K562 (cell line): ENCODE results near the gene NMNAT1. TPM values are rescaled to one million over a fixed set of nuclear protein-coding genes. Genes with fewer than 3 reads are reported as not detected.

ENCODE experiments used
- ATAC-seq: fragments of 200-7000 bp; cut with Tn5 transposase; 3 replicates; pipeline ENCODE4 v1.9.1; 2020; ENCODE audit warnings: moderate library complexity
- BruUV-seq: library from RNA; stranded (reverse); fragments of 400-500 nt; replicated peaks from 2 replicates; lab custom pipeline; 2021; lab: Mats Ljungman, UMichigan
- CTCF ChIA-PET: fragments of 300-600 bp; formaldehyde crosslinking; extraction: SDS; loops from one replicate; lab custom pipeline; 2021; ENCODE audit warnings: low intra/inter-chr PET ratio; lab: Yijun Ruan, JAX
- POLR2A ChIA-PET: fragments of 300-600, 350-650 bp; sonication (Branson Sonifier 250); formaldehyde crosslinking; extraction: SDS; loops from one replicate; lab custom pipeline; 2021; ENCODE audit warnings: antibody characterized with exemption, inconsistent platforms; lab: Yijun Ruan, JAX
- DNase-seq, 4 experiments: peaks; one replicate each; pipeline versions ENCODE4 v3.0.0 to v3.0.0-alpha.2; 2011 to 2018; ENCODE audit warnings: low spot score in 3 of 4, mixed read lengths in 3 of 4; ENCODE audit errors: extremely low read depth in 1 of 4
- FAIRE-seq: peaks from 2 replicates; lab custom pipeline; 2011; peaks lifted over from hg19 to GRCh38; lab: Jason Lieb, UNC
- H2AFZ ChIP-seq: 2 replicates; pipeline ENCODE4 v1.6.0; 2011; ENCODE audit warnings: low read depth, low read length, control low read depth, inconsistent platforms
- H3K27ac ChIP-seq: fragments of 200-600 bp; 3 replicates; pipeline ENCODE4 v1.8.0; 2011; ENCODE audit warnings: low read depth, mild to moderate bottlenecking, control low read depth, inconsistent platforms, low read length, moderate library complexity, mixed read lengths; ENCODE audit errors: extremely low read depth
- H3K27me3 ChIP-seq, 2 experiments: fragments of 300-600 bp in 1 of 2; 2 replicates in 1 of 2; 3 replicates in 1 of 2; pipeline versions ENCODE4 v1.6.0 to v1.8.0; 2011; ENCODE audit warnings: inconsistent platforms in 2 of 2, low read length in 2 of 2, mild to moderate bottlenecking in 1 of 2, mixed read lengths in 1 of 2, moderate library complexity in 1 of 2; ENCODE audit not compliant: control insufficient read depth in 2 of 2, insufficient read depth in 2 of 2
- H3K36me3 ChIP-seq: fragments of 300-600 bp; 3 replicates; pipeline ENCODE4 v1.8.0; 2011; ENCODE audit warnings: mild to moderate bottlenecking, low read length, inconsistent platforms; ENCODE audit not compliant: control insufficient read depth, insufficient read depth
- H3K4me1 ChIP-seq, 2 experiments: fragments of 200-600 bp in 1 of 2; replicated peaks in 1 of 2; 2 replicates in 1 of 2; 3 replicates in 1 of 2; pipeline versions ENCODE4 v1.5.1 to v1.8.0; 2011; ENCODE audit warnings: inconsistent platforms in 2 of 2, low read length in 2 of 2, mild to moderate bottlenecking in 1 of 2, mixed read lengths in 1 of 2, moderate library complexity in 1 of 2; ENCODE audit not compliant: control insufficient read depth in 2 of 2, insufficient read depth in 2 of 2
- H3K4me2 ChIP-seq: 2 replicates; pipeline ENCODE4 v1.6.1; 2011; ENCODE audit warnings: low read length, control low read depth, inconsistent platforms, mixed read lengths; ENCODE audit not compliant: insufficient read depth
- H3K4me3 ChIP-seq: fragments of 200-600 bp; sonication (generic), shearing (Covaris generic); 2 replicates; pipeline ENCODE4 v1.5.1; 2016; ENCODE audit warnings: control low read depth, inconsistent platforms
- H3K79me2 ChIP-seq: fragments of 200-600 bp; 3 replicates; pipeline ENCODE4 v1.8.0; 2011; ENCODE audit warnings: low read length, inconsistent platforms; ENCODE audit not compliant: control insufficient read depth, insufficient read depth
- H3K9ac ChIP-seq, 2 experiments: 2 replicates each; pipeline versions ENCODE4 v1.6.0 to v1.6.1; 2011; ENCODE audit warnings: low read depth in 2 of 2, low read length in 2 of 2, control low read depth in 1 of 2, inconsistent platforms in 1 of 2, mild to moderate bottlenecking in 1 of 2, mixed read lengths in 1 of 2; ENCODE audit not compliant: insufficient read depth in 1 of 2
- H3K9me1 ChIP-seq: one replicate; pipeline ENCODE4 v1.6.0; 2011; ENCODE audit warnings: inconsistent platforms, mild to moderate bottlenecking, low read length, moderate library complexity; ENCODE audit not compliant: control insufficient read depth, insufficient read depth
- H3K9me3 ChIP-seq: replicated peaks from 2 replicates; pipeline ENCODE4 v1.5.1; 2011; ENCODE audit warnings: low read depth, low read length, inconsistent platforms; ENCODE audit not compliant: control insufficient read depth, insufficient read depth
- H4K20me1 ChIP-seq: replicated peaks from 2 replicates; pipeline ENCODE4 v1.6.1; 2011; ENCODE audit warnings: low read length, inconsistent platforms, mixed read lengths; ENCODE audit not compliant: control insufficient read depth, insufficient read depth
- BHLHE40 ChIP-seq: IDR thresholded peaks from 2 replicates; pipeline ENCODE4 v1.6.1; 2011; ENCODE audit warnings: low read length, improper control_type of control experiment
- CREB5 ChIP-seq: fragments of 250-450 bp; sonication (Bioruptor Pico); IDR thresholded peaks from 2 replicates; pipeline ENCODE4 v1.5.0; 2020; ENCODE audit warnings: mild to moderate bottlenecking
- DMBX1 ChIP-seq: fragments of 250-450 bp; sonication (Bioruptor Pico); IDR thresholded peaks from 2 replicates; pipeline ENCODE4 v1.8.0; 2022; ENCODE audit warnings: inconsistent platforms, mild to moderate bottlenecking, moderate library complexity, borderline replicate concordance
- LEF1 ChIP-seq: fragments of 450-650 bp; IDR thresholded peaks from 2 replicates; pipeline ENCODE4 v1.6.1; 2016; ENCODE audit warnings: mild to moderate bottlenecking
- MED1 ChIP-seq: sonication (generic); formaldehyde crosslinking; IDR thresholded peaks from 2 replicates; pipeline ENCODE4 v1.8.1; 2023; ENCODE audit warnings: missing genetic modification reagents, borderline replicate concordance
- RCOR1 ChIP-seq, 2 experiments: IDR thresholded peaks; 2 replicates each; pipeline ENCODE4 v1.6.1; 2012; ENCODE audit warnings: low read depth in 2 of 2, low read length in 2 of 2, borderline replicate concordance in 1 of 2, improper control_type of control experiment in 1 of 2
- RNF219 ChIP-seq: fragments of 250-450 bp; sonication (Bioruptor Pico); IDR thresholded peaks from 2 replicates; pipeline ENCODE4 v1.5.0; 2022; ENCODE audit warnings: mild to moderate bottlenecking
- SUPT5H ChIP-seq: fragments of 450-650 bp; IDR thresholded peaks from 2 replicates; pipeline ENCODE4 v1.6.1; 2016
- ZNF263 ChIP-seq: sonication (generic); formaldehyde crosslinking; IDR thresholded peaks from 2 replicates; pipeline ENCODE4 v1.8.0; 2022; ENCODE audit warnings: mild to moderate bottlenecking, missing genetic modification reagents, borderline replicate concordance
- ZNF407 ChIP-seq: fragments of 450-650 bp; IDR thresholded peaks from 2 replicates; pipeline ENCODE4 v1.6.1; 2016; ENCODE audit warnings: low read depth
- WGBS: fragments of 100-300 bp; shearing (Covaris generic); methylation state at CpG from one replicate; pipeline ENCODE4 v1.1.6; 2016; ENCODE audit warnings: low coverage, mixed read lengths; ENCODE audit not compliant: insufficient coverage; ENCODE audit errors: missing lambda C conversion rate; 5-methylcytosine and 5-hydroxymethylcytosine counted together
- in situ Hi-C: fragments of 300-500 bp; cut with MboI; formaldehyde crosslinking; loops from 4 replicates; pipeline ENCODE4 v1.15.0; 2018; ENCODE audit warnings: inconsistent platforms, mixed read lengths
- intact Hi-C: fragments of 100-400 bp; cut with micrococcal nuclease; formaldehyde crosslinking; loops from 2 replicates; pipeline ENCODE4 v1.14.2; 2022
- polyA plus RNA-seq, 8 experiments: library from polyadenylated mRNA; depleted of rRNA in 4 of 8; stranded (reverse) in 5 of 8; unstranded in 3 of 8; fragments of >200 nt; fragmentation: Nextera tagmentation in 2 of 8; fragmentation: Illumina TruSeq in 1 of 8; extraction: Ambion mirVana in 2 of 8; extraction: Trizol in 1 of 8; gene quantifications; 2 replicates each; pipeline versions ENCODE4 v1.2.1 to v1.2.3, GENCODE V29; 2011 to 2014; ENCODE audit warnings: inconsistent platforms in 1 of 8, missing spikeins in 1 of 8
- total RNA-seq, 7 experiments: library from RNA; depleted of rRNA in 6 of 7; stranded (reverse); fragments of >200 nt in 6 of 7; fragmentation: Illumina TruSeq in 2 of 7; extraction: Trizol in 2 of 7; gene quantifications; 2 replicates each; pipeline versions ENCODE4 v1.2.1 to v1.2.3, GENCODE V29; 2011 to 2021; ENCODE audit warnings: low replicate concordance in 1 of 7

The NMNAT1 gene
- total and polyA plus RNA-seq, 9 of the 15 experiments (the other 6 are each of a cell fraction or from before 2014, with no cell fraction given) = 5.1 to 14.6 (median 12.1) TPM

GRCh38 chr1:10033359-10033845 lies 90.1 kb downstream of the NMNAT1 start:
- peaks cover 18% of the 10 kb centered on the region; the same call in 2 of the 3 replicates for H3K36me3 ChIP-seq
- FAIRE-seq (peak; percentile 73), DNase-seq (peak in 3 of 4 experiments; percentile 55 to 78 (median 57)), ATAC-seq (peak; percentile 57)
- POLR2A ChIA-PET = interaction anchor here (0.7 to 3.6 kb wide), 11 partner anchors 9 to 123 kb away, joined by 3 to 31 read pairs (median 3); partner anchors contain the start of genes LZIC and NMNAT1
- H3K9me1 ChIP-seq = no peaks in the 10 kb centered on the region
- peaks cover 52% of the 10 kb centered on the region for H3K79me2 ChIP-seq
- WGBS = under 1% methylated on average over 19 of the region's 19 CpGs
- no peaks in the 10 kb centered on the region for H3K9me3 ChIP-seq
- H3K9ac ChIP-seq = peak overlapping the region; percentile 84 to 97
- H3K4me1 ChIP-seq = peaks cover 3 to 14% of the 10 kb centered on the region in 2 experiments; a peak in 2 of 5 replicates
- H2AFZ ChIP-seq = peak overlapping the region; percentile 90
- no TSS peak for BruUV-seq
- CTCF ChIA-PET = interaction anchor here (0.7 to 1.9 kb wide), 4 partner anchors 83 to 166 kb away, joined by 3 to 9 read pairs (median 4); partner anchors contain the start of genes LZIC and NMNAT1
- H3K27ac ChIP-seq = peak overlapping the region; percentile 97
- no peaks in the 10 kb centered on the region for H3K27me3 ChIP-seq
- peak overlapping the region; percentile 99 for H3K4me2 ChIP-seq
- H3K4me3 ChIP-seq = peak overlapping the region; percentile 62
- H4K20me1 ChIP-seq = no peaks in the 10 kb centered on the region
- in situ Hi-C loops = no loop called here
- intact Hi-C loops = loop anchor here (10.0 kb wide), 1 partner anchor 391 kb away; no protein-coding TSS in a partner anchor
- TF ChIP-seq LEF1 (no peak), ZNF407 (no peak), MED1 (CRISPR knock-in tag) (no peak), RNF219 (CRISPR knock-in tag) (no peak), ZNF263 (peak; percentile 77; the same call in 1 of the 2 replicates), DMBX1 (CRISPR knock-in tag) (no peak), RCOR1 (IDR thresholded peaks at IDR 0.05; ENCODE audit: borderline replicate concordance in 1 of 2, low read depth in 2 of 2, low read length in 2 of 2) (no peak), BHLHE40 (peak; percentile 26; the same call in 1 of the 2 replicates), CREB5 (CRISPR knock-in tag) (no peak), SUPT5H (peak; percentile 17; the same call in 1 of the 2 replicates)
